Kidney (tissue), 14 donors: ENCODE measurements around the gene PDHX. TPM values are rescaled to one million over a fixed set of nuclear protein-coding genes. Genes with fewer than 3 reads are reported as not detected.

Experiments
- DNase-seq, 5 donors: peaks; one replicate each; pipeline ENCODE4 v3.0.0-alpha.2; 2013 to 2020
- FAIRE-seq: peaks from 2 replicates; lab custom pipeline; 2012; peaks lifted over from hg19 to GRCh38; lab: Jason Lieb, UNC
- H3K27ac ChIP-seq, 2 donors: one replicate each; pipeline ENCODE4 v1.7.0; 2013; ENCODE audit warnings: low read depth in 2 of 2, low read length in 2 of 2, inconsistent platforms in 1 of 2
- H3K27me3 ChIP-seq: one replicate; pipeline ENCODE4 v1.7.1; 2013; ENCODE audit warnings: low read length, inconsistent platforms; ENCODE audit not compliant: control insufficient read depth, insufficient read depth
- H3K36me3 ChIP-seq, 3 donors: one replicate each; pipeline versions ENCODE4 v1.7.0 to v1.7.1; 2013; ENCODE audit warnings: low read length in 3 of 3, control low read depth in 1 of 3, inconsistent platforms in 1 of 3; ENCODE audit not compliant: insufficient read depth in 3 of 3, control insufficient read depth in 2 of 3
- H3K4me1 ChIP-seq, 3 donors: one replicate each; pipeline versions ENCODE4 v1.7.0 to v1.7.1; 2013; ENCODE audit warnings: low read length in 3 of 3, inconsistent platforms in 1 of 3, low read depth in 1 of 3; ENCODE audit not compliant: control insufficient read depth in 2 of 3, insufficient read depth in 2 of 3
- H3K4me3 ChIP-seq, 3 donors: one replicate each; pipeline versions ENCODE4 v1.7.0 to v1.8.1; 2013; ENCODE audit warnings: low read length in 3 of 3, control low read depth in 1 of 3, inconsistent platforms in 1 of 3
- H3K9ac ChIP-seq, 3 donors: one replicate each; pipeline versions ENCODE4 v1.7.0 to v1.7.1; 2013; ENCODE audit warnings: low read length in 3 of 3, control low read depth in 1 of 3, inconsistent platforms in 1 of 3
- H3K9me3 ChIP-seq, 3 donors: one replicate each; pipeline versions ENCODE4 v1.7.0 to v1.7.1; 2013; ENCODE audit warnings: low read length in 3 of 3, control low read depth in 1 of 3, inconsistent platforms in 1 of 3; ENCODE audit not compliant: control insufficient read depth in 2 of 3, insufficient read depth in 1 of 3
- intact Hi-C: fragments of 100-400 bp; cut with DNase I; formaldehyde crosslinking; loops from one replicate; pipeline ENCODE4 v1.11.1; 2022
- polyA plus RNA-seq: library from polyadenylated mRNA; stranded (reverse); fragments of 350-450 nt; fragmentation: Illumina TruSeq; extraction: RNeasy Lipid Tissue Mini Kit (QIAGEN cat#74804); gene quantifications from one replicate; pipeline ENCODE4 v1.2.3, GENCODE V29; 2014; ENCODE audit warnings: low read depth, low replicate concordance; ENCODE audit not compliant: insufficient read depth
- total RNA-seq: library from RNA; stranded (reverse); fragmentation: NEBNext Ultra II Directional; extraction: Animal tissue kit (Norgen Biotek cat#: 25700); gene quantifications from one replicate; pipeline ENCODE4 v1.2.1, GENCODE V29; 2021
- TF ChIP-seq, protein P1 (sequence below): IDR thresholded peaks from 3 replicates; pipeline ENCODE4 v1.5.1; 2012; ENCODE audit warnings: mild to moderate bottlenecking, moderate library complexity, borderline replicate concordance; ENCODE audit not compliant: insufficient read depth; ENCODE audit errors: extremely low read depth
- donor health status: control.
- donor health status: control.
- donor health status: control.
- donor health status: control.
- donor health status: control.
- donor health status: DM: yes; HTN: yes; CAD: no.
- donor health status: Normal renal cell carcinoma (clear cell type).

Gene PDHX
- total and polyA plus RNA-seq, 2 donors from 2014 or later, result 29.6 to 32.6 TPM

DNA sequence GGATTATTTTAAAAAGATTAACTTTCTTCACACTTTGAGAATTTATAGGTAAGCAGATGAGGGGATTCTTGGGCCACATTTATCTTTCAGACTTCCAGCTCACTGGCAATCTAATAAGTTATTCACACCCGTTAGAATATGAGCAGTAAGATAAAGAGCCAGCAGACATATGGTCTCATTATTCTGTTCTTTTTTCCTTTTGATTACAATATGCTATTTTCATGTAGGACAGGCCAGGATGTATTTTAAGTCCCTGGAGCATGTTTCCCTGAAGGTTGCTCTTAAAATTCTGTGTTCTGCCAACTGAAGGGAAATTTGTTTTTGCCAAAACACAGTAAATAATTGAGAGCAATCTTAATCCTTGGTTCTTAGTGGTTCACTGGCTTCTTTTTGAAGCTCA is 22.2 kb downstream of the PDHX start:
- no peaks in the 10 kb centered on the region for H3K4me1 ChIP-seq
- no peak overlapping the region for H3K4me3 ChIP-seq
- intact Hi-C loops, result no loop called here
- H3K9ac ChIP-seq, result no peak overlapping the region
- DNase-seq (no peak), FAIRE-seq (no peak)
- H3K36me3 ChIP-seq, result no peaks in the 10 kb centered on the region
- TF ChIP-seq, protein P1, sequence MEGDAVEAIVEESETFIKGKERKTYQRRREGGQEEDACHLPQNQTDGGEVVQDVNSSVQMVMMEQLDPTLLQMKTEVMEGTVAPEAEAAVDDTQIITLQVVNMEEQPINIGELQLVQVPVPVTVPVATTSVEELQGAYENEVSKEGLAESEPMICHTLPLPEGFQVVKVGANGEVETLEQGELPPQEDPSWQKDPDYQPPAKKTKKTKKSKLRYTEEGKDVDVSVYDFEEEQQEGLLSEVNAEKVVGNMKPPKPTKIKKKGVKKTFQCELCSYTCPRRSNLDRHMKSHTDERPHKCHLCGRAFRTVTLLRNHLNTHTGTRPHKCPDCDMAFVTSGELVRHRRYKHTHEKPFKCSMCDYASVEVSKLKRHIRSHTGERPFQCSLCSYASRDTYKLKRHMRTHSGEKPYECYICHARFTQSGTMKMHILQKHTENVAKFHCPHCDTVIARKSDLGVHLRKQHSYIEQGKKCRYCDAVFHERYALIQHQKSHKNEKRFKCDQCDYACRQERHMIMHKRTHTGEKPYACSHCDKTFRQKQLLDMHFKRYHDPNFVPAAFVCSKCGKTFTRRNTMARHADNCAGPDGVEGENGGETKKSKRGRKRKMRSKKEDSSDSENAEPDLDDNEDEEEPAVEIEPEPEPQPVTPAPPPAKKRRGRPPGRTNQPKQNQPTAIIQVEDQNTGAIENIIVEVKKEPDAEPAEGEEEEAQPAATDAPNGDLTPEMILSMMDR, result no peak
- no peaks in the 10 kb centered on the region for H3K27me3 ChIP-seq
- no peaks in the 10 kb centered on the region for H3K9me3 ChIP-seq
- no peak overlapping the region for H3K27ac ChIP-seq

DNA sequence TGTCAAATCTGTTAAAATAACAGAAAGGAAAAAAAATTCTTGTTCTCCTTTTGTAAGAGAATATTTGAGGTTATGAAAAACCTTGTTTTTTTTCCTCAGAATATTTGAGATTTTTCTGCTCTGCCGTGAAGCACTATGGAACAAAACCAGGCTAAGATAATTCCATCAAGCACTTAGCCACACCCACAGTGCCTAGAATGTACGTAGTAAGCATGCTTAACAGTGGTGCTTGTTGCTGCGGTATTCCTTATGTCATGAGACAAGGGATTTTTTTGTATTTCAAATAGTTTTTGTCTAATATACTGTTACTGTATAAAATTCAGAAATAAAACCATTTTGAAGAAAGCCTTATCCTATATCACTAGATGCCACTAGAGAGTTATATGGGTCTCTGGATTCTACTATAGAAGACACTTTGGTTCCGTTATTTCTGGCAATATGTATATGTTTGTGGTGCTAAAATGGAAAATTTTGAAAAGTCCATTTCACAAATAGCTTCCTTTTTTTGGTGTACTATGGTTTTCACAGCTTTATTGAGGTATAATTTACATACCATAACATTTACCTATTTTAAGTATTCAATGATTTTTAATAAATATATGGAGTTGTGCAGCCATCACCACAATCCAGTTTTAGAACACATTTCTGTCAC is 23.7 kb downstream of the PDHX start:
- no peak overlapping the region for H3K9ac ChIP-seq
- FAIRE-seq, result no peak
- H3K4me1 ChIP-seq, result no peaks in the 10 kb centered on the region
- no peaks in the 10 kb centered on the region for H3K36me3 ChIP-seq
- no peaks in the 10 kb centered on the region for H3K9me3 ChIP-seq
- H3K27ac ChIP-seq, result no peak overlapping the region
- DNase-seq, result no peak
- H3K4me3 ChIP-seq, result no peak overlapping the region
- intact Hi-C loops, result no loop called here
- no peaks in the 10 kb centered on the region for H3K27me3 ChIP-seq
- TF ChIP-seq, protein P1, result no peak

DNA sequence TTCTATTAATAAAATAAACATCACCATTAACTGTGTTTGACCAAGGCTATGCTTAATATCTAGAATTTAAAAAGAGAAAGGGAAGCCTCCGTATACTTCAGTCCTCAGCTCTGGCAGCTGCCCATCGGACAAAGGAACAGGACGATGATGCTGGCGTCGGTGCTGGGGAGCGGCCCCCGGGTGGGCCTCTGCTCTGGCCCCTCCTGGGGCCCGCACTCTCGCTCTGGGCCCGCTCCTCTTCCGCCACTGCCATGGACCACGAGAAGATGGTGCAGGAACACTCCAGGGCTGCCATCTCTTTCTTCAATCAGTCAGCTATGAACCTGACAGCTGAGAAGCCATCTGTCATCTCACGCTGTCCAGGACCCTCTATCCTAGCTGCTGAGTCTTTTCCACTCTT is 25.3 kb downstream of the PDHX start:
- no peaks in the 10 kb centered on the region for H3K4me1 ChIP-seq
- H3K9me3 ChIP-seq, result no peaks in the 10 kb centered on the region
- intact Hi-C loops, result no loop called here
- H3K27ac ChIP-seq, result no peak overlapping the region
- TF ChIP-seq, protein P1, result no peak
- no peaks in the 10 kb centered on the region for H3K27me3 ChIP-seq
- H3K4me3 ChIP-seq, result no peak overlapping the region
- H3K36me3 ChIP-seq, result no peaks in the 10 kb centered on the region
- DNase-seq (no peak), FAIRE-seq (no peak)
- H3K9ac ChIP-seq, result no peak overlapping the region

DNA sequence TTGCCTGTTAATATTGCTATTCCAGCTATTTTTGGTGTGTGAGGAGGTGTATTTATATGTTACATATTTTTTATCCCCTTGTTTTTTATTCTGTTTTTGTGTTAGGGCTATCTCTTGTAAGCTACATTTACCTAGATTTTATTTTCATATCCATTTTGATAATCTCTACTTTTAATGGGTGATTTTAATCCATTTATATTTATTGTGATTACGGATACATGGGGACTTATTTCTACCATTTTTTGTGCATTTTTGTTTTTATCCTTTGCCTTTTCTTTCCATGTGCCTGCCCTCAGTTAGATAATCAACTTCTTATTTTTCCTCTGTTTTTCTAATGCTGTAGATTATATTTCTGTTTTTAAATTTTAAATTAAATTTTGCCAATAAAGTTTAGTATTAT is 28.3 kb downstream of the PDHX start:
- Histone ChIP-seq H3K4me3 (no peak overlapping the region), H3K9me3 (no peaks in the 10 kb centered on the region), H3K27me3 (no peaks in the 10 kb centered on the region), H3K27ac (no peak overlapping the region), H3K4me1 (no peaks in the 10 kb centered on the region), H3K9ac (no peak overlapping the region), H3K36me3 (peaks cover 0 to 3% (median 0%) of the 10 kb centered on the region in 3 donors)
- FAIRE-seq, result no peak
- intact Hi-C loops, result no loop called here
- TF ChIP-seq, protein P1, result no peak
- DNase-seq, result no peak
